D721Med (cell line): ENCODE results near the gene C11orf21.

Experiments used
- DNase-seq: peaks from one replicate; pipeline ENCODE4 v3.0.0; 2011; ENCODE audit warnings: low spot score; ENCODE audit not compliant: insufficient read length
- FAIRE-seq: peaks from 2 replicates; lab custom pipeline; 2011; peaks lifted over from hg19 to GRCh38; lab: Jason Lieb, UNC
- CTCF ChIP-seq: IDR thresholded peaks from 2 replicates; pipeline ENCODE4 v1.5.1; 2012; ENCODE audit warnings: mild to moderate bottlenecking, control low read depth; ENCODE audit not compliant: insufficient read depth; ENCODE audit errors: missing control alignments

Gene C11orf21

DNA sequence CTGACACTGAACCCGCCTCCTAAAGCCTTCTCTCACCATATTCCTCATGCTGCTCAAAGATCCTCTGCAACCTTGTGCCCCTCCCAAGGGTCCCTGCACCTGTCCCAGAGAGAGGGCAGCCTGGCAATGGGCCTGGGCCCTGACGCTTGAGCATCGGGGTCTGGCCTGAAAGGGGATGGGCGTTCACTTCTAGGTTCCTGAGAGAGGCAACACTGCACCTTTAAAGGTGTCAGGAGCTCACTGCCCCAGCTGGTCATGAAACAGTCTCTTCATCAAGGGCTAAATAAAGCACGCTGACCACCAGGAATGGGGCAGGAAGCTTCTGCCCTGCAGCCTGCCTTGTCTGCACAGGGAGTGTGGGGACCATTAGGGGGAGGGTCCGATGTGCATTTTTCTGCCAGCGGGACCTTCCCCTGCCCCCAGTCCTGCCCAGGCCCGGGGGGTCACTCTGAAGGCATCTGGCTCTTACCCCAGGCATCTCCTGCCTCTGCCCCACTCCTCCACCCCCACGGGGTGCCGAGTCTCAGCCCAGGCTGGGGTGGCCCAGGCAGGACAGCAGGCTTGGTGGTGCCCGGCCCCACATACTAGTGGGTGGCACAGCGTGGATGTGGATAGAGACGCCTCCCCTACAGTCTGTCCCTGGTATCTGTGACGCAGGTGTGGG, 3.5 kb downstream of the C11orf21 start:
- FAIRE-seq (no peak), DNase-seq (no peak)
- TF ChIP-seq CTCF: no peak

DNA sequence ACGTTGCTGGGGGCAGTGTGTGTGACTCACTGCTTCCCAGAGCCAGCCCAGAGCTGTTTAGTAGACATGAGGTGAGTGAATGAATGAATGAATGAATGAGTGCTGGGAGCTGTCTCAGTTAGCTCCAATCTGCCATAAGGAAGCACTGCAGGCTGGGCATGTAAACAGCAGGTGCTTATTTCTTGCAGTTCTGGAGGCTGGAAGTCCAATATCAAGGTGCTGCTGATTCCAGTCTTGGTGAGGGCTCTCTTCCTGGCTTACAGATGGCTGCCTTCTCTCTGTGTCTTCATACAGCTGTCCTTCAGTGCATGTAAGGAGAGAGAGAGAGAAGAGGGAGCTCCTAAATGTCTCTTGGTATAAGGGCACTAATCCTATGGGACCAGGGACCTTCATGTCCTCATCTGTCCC, 4.1 kb downstream of the C11orf21 start:
- TF ChIP-seq CTCF: no peak
- no peak for FAIRE-seq
- no peak for DNase-seq

GRCh38 chr11:2296913-2297622, 4.7 kb downstream of the C11orf21 start:
- no peak for TF ChIP-seq CTCF
- FAIRE-seq (no peak), DNase-seq (no peak)

DNA sequence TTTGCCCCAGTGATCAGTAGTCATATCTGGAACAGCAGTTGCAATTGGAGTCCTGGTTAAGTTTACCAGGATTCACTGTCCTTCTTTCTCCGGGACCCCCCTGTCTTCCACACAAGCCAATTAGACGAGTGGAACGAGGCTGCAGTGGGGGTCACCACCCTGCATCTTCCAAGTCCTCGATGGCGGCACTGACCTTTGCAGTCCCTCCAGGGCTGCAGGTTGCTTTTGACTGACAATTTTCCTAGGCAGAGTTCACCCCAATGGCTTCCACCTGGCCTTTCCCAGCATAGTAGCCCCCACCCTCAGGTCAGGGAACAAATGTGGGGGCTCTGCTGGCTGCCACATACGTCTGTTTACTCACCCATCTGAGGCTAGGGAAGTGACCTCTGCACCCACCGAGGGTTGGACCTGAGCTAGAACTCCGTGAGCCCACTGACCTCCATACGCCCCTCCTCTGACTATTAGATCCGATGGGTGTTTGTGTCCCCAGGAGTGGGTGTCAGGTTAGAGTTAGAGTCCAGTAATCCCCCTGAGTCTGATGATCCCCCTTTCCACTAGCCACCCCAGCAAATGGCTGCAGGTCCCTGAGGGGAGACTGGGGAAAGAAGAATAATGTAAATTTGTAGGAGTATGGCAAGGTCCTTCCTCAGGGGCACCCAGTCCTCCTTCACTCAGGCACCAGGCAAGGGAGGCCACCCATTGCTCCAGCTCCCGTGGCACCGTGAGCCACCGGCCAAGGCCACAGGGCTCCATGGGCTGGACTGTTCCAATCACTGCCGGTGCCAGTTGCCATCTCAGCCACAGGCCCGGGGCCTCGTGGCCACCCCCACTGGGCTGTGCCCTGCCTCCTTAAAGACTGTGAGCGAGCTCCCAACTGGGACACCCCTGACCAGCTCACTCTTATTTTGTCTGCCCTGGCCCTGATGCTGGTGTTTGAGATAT, 5.5 kb downstream of the C11orf21 start:
- no peak for DNase-seq
- FAIRE-seq: no peak
- TF ChIP-seq CTCF: no peak

GRCh38 chr11:2294926-2295290, 6.8 kb downstream of the C11orf21 start:
- no peak for TF ChIP-seq CTCF
- FAIRE-seq: no peak
- DNase-seq: no peak

- FAIRE-seq: no peak
- no peak for TF ChIP-seq CTCF
- no peak for DNase-seq
Observed at GRCh38 chr11:2293984-2294925, 7.5 kb downstream of the C11orf21 start.
